Measurements from ENCODE around the gene NCS1. TPM values are rescaled to one million over a fixed set of nuclear protein-coding genes. Genes with fewer than 3 reads are reported as not detected.

NCS1 gene
- total and polyA plus RNA-seq, 12 donors, result 4.0 to 87.6 (median 34.3) TPM

GRCh38 chr9:130284249-130284625 lies 112.0 kb downstream of the NCS1 start:
- WGBS, 4 donors, result 66 to 76% (median 69%) methylated on average over 10 of the region's 10 CpGs
- DNase-seq, result no peak
- Histone ChIP-seq H3K27me3 (peaks cover 5% of the 10 kb centered on the region), H3K36me3 (replicated peaks in 1 of 2) (no peaks in the 10 kb centered on the region), H3K9me3 (replicated peaks in 1 of 3) (no peaks in the 10 kb centered on the region), H3K4me3 (no peak overlapping the region), H3K27ac (no peak overlapping the region), H3K4me1 (replicated peaks in 1 of 2) (peaks cover 0 to 9% of the 10 kb centered on the region in 2 donors)
- no peak for TF ChIP-seq CTCF (IDR thresholded peaks at IDR 0.05)
- no peak for TF ChIP-seq POLR2A (IDR thresholded peaks at IDR 0.05)
- intact Hi-C loops (cut with DNase I), result no loop called here

GRCh38 chr9:130284690-130285089 lies 112.5 kb downstream of the NCS1 start:
- DNase-seq, result no peak
- no peaks in the 10 kb centered on the region for H3K9me3 ChIP-seq (replicated peaks in 1 of 3)
- intact Hi-C loops (cut with DNase I), result no loop called here
- WGBS, 4 donors, result 78 to 85% (median 82%) methylated on average over 7 of the region's 7 CpGs
- no peak overlapping the region for H3K4me3 ChIP-seq
- no peak overlapping the region for H3K27ac ChIP-seq
- H3K36me3 ChIP-seq (replicated peaks in 1 of 2), result no peaks in the 10 kb centered on the region
- TF ChIP-seq CTCF (IDR thresholded peaks at IDR 0.05) (no peak), POLR2A (IDR thresholded peaks at IDR 0.05) (no peak)
- peaks cover 5% of the 10 kb centered on the region for H3K27me3 ChIP-seq
- H3K4me1 ChIP-seq (replicated peaks in 1 of 2), result peaks cover 0 to 9% of the 10 kb centered on the region in 2 donors

- H3K9me3 ChIP-seq (replicated peaks in 1 of 3), result no peaks in the 10 kb centered on the region
- TF ChIP-seq CTCF (IDR thresholded peaks at IDR 0.05), result no peak
- no peak for TF ChIP-seq POLR2A (IDR thresholded peaks at IDR 0.05)
- no peak for DNase-seq
- H3K36me3 ChIP-seq (replicated peaks in 1 of 2), result no peaks in the 10 kb centered on the region
- H3K4me1 ChIP-seq (replicated peaks in 1 of 2), result peaks cover 0 to 9% of the 10 kb centered on the region in 2 donors
- intact Hi-C loops (cut with DNase I), result no loop called here
- H3K27me3 ChIP-seq, result peaks cover 5% of the 10 kb centered on the region
- H3K27ac ChIP-seq, result no peak overlapping the region
- no peak overlapping the region for H3K4me3 ChIP-seq
- whole genome bisulfite sequencing, 4 donors, result 67 to 78% (median 73%) methylated on average over 7 to 9 of the region's 9 CpGs
Observed at GRCh38 chr9:130285271-130285670, 113.1 kb downstream of the NCS1 start.

GRCh38 chr9:130286072-130286770 lies 114.0 kb downstream of the NCS1 start:
- Histone ChIP-seq H3K9me3 (replicated peaks in 1 of 3) (no peaks in the 10 kb centered on the region), H3K4me1 (replicated peaks in 1 of 2) (peaks cover 0 to 9% of the 10 kb centered on the region in 2 donors), H3K27me3 (peaks cover 5% of the 10 kb centered on the region), H3K27ac (no peak overlapping the region), H3K36me3 (replicated peaks in 1 of 2) (no peaks in the 10 kb centered on the region), H3K4me3 (no peak overlapping the region)
- intact Hi-C loops (cut with DNase I), result no loop called here
- no peak for DNase-seq
- TF ChIP-seq POLR2A (IDR thresholded peaks at IDR 0.05) (no peak), CTCF (IDR thresholded peaks at IDR 0.05) (no peak)
- 76 to 89% (median 85%) methylated on average over 7 to 17 of the region's 17 CpGs for WGBS, 4 donors

Other genes with a start within 250 kb of the NCS1 start
- gene FNBP1, start 129.2 kb upstream of the NCS1 start, total RNA-seq, result 10 to 100 TPM; 22.6 to 40.4 (median 24.3) TPM
- gene FNBP1, start 129.2 kb upstream of the NCS1 start, polyA plus RNA-seq, result 10 to 100 TPM; 15.3 to 26.2 (median 19.9) TPM
- gene GPR107, start 118.5 kb upstream of the NCS1 start, total RNA-seq, result 10 to 100 TPM; 19.4 to 45.9 (median 31.7) TPM
- gene GPR107, start 118.5 kb upstream of the NCS1 start, polyA plus RNA-seq, result 10 to 100 TPM in 2 of 3 donors, 1 to 10 TPM in 1; 8.9 to 34.0 (median 11.9) TPM
- gene HMCN2, start 93.4 kb downstream of the NCS1 start, total RNA-seq, result under 1 TPM in 8 of 9 donors, not detected in 1; 0.11 to 0.66 (median 0.42) TPM
- gene HMCN2, start 93.4 kb downstream of the NCS1 start, polyA plus RNA-seq, result 10 to 100 TPM in 1 of 3 donors, 1 to 10 TPM in 1, under 1 TPM in 1; 0.05 to 25.8 (median 2.8) TPM